ENCODE measurements around the gene LRFN2.

The LRFN2 gene

DNA sequence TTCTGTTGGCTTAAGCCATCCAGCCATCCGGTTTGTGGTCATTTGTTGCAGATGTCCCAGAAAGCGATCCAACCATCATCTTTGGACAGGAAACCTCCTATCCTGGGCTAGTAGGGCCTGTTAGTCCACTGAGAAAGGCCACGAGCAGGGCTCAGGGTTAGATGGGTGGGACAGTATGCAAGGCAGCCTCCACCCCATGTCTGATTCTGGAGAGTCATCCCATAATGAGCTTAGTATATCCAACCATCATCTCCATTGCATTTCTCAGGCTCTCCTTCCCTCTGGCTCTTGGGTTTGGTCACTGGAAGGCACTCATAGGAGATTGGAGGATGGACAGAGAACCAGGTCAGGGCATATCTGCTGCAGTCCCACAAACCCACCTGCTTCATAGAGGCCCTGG, 117.8 kb downstream of the LRFN2 start:
- DNase-seq, result no peak

DNA sequence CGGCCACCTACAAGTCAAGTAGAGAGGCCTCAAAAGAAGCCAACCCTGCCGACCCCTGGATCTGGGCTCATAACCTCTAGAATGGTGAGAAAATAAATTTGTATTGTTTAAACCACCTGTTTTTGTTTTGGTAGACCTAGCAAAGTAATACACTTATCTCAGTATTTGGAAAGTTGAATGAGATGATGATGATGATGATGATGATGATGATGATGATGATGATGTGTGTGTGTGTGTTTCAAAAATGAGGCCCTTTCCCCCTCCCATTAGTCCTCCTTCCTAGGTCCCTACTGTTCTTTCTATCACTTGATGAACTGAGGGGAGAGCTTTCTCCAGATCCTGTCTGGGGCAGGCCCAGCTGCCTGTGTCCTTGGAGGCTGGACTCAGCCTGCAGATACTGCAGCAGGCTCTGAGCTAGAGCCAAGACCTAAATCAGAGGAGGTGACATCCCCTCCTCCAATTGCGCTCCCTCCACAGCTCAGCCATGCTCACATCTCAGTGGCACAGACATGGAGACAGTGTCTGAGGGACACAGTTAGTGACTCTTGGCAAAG, 120.1 kb downstream of the LRFN2 start:
- DNase-seq, result no peak

DNA sequence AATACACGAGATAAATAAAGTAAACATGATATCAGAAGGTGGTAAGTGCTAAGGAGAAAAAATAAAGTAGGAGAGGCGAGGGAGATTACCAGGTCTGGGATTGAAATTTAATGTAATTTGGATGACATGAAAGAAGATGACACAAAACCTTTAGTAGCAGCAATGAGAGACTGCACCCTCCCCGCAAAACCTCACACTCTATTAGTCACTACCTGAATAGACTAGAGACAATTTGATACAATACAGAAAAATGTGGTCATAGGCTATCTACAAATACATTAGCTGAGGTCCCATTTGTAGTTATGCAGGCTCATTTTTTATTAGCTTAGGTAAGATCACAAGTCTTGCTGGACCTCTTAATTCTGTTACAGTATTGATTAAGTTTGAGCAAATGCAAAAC, 125.5 kb downstream of the LRFN2 start:
- DNase-seq, result no peak

DNA sequence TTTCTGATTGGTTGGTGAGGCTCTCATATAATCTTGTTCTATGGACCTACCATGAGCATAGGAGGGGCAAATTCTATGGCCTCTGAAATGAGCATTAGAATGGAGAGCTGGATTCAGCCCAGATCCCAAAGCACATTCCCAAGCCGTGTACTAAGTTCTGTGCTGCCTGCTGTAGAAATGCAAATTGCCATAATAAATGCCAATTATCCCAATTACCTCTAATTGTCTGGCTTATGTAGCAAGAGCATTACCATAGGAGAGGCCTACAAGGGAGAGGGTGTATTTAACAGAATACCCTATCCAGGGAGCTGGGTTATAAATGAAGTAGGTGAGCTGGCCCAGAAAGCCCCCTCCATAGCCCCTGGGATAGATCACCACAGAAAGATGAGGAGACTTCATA, 126.8 kb downstream of the LRFN2 start:
- no peak for DNase-seq

DNA sequence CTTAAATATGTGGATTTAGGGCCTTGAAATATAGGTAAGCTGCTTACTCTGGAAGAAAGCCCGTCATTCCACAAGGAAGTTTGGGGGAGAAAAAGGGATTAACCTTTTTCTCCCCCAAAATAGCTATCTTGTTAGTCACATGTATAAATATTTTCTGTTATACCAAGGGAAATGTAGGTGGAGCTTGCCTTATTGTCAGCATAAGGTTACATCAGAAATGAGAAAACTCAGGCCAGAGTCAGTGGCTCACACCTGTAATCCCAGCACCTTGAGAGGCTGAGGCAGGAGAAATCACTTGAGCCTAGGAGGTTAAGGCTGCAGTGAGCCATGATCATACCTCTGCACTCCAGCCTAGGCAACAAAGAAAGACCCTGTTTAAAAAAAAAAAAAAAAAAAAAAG, 129.9 kb downstream of the LRFN2 start:
- DNase-seq, result no peak

DNA sequence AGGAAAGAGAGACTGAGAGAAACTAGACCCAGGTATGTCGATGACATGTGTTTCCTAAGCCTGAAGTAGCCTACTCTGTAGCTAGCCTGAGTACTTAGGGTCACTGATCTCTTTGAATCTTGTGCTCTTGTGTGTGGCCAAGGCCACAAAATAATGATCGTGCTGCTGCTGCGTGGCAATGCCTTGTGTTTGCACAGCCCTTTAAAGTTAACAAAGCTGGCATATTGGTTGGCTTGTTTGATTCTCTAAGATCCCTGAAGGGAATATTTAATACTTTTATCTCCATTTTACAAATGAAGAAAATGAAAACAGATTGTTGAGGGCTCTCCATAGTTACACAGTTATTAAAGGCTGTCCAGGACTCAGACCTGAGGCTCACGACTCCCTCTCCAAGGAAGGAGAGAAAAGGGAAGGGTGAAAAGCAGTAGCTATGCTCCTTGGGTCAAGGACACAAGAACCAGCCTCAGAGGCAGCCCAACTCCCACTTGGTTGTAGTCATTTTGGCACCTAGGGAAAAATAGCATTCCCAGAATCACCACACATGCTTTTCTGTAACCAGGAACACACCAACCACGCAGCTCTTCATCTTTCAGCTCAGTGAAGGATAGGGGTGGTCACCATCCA, 130.7 kb downstream of the LRFN2 start:
- DNase-seq, result no peak

DNA sequence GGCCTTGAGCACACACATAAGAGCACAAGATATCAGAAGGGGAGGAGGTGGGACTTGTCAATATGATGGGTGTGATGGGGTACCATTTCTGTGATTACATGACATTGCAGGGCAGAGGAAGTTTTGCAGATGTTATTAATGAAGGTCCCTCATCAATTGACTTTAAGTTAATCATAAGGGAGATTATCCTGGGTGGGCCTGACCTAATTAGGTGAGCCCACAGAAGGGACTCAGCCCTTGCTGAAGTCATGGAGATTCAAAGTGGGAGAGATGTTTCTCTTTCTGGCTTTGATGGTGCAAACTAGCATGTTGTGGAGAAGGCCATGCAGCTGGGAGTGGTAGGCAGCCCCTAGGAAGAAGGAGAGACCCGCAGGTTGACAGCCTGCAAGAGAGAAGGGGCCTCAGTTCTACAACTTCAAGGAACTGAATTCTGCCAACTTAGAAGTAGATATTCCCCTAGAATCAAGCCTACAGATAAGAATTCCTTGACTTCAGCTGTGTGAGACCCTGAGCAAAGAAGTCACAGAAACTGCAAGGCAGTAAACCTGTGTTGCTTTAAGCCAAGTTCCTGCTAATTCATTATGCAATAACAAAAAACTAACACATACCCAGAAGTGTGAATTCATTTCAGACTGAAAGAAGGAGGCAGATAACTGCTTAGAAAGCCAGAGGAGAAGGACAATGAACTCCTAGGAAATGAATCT, 131.3 kb downstream of the LRFN2 start:
- DNase-seq, result no peak

DNA sequence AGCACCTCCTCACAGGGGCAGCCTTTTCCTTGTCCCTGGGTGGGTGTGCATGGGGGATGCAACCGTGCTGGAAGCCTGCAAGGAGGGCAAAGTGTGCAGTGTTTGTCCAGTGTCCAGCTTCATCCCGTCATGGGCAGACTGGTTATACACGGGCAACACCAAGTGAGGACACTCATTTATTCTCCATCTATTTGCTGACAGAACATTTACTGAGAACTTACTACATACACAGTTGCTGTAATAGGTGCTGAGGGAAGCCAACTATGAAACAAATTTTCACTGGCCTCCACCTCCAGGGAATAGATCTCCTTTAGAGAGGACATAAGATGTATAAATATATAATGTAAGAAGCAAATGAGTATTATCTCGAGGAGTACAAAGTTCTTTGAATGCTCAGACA, 136.7 kb downstream of the LRFN2 start:
- no peak for DNase-seq

DNA sequence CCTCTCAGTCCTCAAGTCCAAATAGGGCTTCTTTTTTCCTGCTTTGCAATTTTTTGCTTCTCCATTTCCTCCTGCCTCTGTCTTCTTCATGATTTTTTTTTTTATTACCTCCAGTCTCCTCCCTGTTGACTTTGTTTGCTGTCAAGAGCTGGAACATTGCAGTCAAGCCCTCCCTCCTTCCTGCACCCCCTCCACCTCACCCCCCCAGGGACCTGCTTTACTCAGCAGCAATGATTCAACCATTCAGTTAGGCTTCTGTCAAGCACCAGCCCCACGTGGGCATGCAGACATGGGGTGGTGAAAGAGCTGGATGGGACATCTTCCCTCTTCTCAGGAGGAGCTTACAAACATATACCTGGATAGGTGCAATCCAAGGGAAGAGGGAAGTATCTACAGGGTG, 142.4 kb downstream of the LRFN2 start:
- DNase-seq, result no peak

DNA sequence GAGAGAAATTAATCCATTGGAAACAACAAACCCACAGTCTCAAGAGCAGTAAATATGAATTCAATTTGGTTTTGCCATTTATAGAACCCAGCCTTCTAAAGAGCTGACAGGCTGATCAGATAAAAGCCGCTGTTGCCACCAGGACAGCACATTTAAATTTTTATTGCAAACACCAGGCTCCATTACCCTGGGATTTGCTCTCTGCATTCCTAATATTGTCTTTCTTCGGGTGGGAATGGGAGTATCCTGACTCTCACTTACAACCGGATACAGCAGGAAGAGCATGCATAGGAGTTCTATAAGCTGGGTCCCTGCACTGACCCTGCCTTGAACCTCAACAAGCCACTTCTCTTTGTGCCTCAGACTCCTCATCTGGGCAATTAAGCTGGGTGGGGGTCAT, 142.9 kb downstream of the LRFN2 start:
- DNase-seq, result no peak

DNA sequence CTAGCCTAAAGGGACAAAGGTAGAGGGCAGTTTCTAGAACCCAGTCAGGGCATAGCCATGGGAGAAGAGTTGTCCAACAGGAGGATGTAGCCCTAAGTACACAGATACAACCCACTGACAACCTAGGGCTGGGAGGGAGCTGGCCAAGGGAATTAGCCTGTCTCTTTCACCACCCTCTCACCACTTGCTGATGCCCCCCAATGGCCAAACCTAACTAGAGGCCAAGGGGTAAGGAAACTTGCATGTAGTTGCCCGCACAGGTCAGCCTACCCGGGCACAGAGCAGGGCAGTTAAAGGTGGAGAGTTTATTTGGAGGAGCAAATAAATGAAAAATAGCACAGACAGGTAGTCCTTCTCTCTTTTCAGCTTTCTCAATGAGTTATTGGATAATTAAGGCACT, 143.3 kb downstream of the LRFN2 start:
- no peak for DNase-seq

DNA sequence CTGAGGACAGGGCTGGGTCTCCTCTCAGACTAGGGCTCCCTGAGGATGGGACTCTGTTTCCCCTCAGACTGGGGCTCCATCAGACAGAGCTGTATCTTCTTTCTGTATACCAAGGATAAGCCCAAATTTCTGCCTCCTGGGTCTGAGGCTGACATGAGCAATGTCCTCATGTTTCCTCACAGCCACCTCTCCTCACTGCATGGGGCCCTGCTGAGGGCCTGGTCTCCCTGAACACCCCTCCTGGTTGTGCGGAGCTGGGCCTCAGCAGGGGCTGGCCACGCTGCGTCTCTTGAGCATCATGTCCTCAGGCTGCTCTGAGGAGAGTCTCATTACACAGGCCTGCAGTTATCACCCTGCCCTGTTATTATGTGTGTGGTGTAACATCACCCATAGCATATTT, 144.6 kb downstream of the LRFN2 start:
- DNase-seq, result no peak

DNA sequence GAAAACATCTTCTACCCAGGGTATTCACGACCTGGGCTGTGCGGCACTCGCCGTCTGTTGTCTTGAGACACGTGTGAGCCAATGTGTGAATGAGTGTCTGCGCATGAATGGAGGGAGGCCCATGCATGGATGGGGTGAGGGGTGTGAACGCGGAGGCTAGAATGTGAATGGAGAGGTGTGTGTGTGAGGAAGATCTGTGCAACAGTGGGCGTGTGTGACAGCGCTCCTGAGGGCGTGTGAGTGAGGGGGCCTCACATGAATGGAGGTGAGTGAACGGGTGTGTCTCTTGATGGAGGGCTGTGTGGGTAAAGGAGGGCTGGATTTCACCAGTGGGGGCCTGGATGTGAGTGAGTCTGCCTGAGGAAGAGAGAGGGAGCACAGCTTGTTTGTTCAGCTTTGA, 146.0 kb downstream of the LRFN2 start:
- DNase-seq, result no peak

DNA sequence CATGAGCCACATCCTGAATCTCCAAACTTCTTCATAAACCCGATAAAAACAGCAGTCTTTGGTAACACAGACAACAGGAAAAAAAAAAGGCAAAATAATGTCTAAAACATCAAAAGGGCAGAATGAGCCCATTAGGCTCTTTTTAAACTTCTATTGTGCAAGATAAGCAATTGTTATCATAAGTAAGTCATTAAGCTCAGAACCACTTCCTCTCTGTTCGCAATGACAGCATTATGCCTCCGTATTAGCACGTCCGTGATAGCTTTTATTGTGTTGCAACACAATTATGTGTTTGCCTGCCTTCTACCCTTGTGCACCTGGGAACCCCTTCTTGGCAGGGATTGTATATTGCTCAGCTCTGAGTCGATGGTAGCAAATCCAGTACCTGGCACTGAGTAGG, 147.1 kb downstream of the LRFN2 start:
- no peak for DNase-seq

DNA sequence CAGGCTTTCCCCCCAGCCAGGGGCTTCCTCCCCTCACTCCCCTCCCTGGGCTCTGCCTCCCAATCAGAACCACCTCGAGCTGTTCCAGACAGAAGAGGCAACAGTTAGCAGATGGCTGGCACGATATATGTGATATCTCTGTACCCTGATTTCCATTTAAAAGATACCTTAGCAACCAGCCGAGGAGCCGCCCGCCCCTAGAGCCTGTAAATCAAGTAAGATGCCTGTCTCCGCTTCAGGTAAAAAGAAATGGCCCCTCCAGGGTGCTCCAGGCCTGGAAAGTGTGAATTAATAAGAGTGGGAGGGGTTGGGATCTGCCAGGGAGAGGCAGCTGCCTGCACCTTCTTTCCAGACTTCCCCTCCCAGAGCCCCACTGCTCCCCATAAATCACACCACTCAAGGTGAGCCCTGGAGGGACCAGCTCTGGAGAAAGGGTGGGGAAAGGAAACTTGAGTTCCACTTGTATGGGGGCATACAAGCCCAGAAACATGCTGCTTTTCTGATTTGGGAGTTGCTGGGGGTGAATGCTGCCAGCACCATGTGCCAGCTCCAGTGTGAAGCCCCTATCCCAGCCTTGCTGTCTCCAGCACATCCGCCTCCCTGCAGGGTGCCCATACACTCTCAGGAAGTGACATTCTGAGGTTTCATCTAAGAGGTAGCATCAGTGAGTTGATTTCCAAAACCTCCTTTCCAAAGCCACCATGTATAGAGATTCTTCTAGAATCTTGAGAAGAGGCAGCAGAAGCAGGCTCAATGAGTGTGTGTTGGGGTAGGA, 148.0 kb downstream of the LRFN2 start:
- no peak for DNase-seq

DNA sequence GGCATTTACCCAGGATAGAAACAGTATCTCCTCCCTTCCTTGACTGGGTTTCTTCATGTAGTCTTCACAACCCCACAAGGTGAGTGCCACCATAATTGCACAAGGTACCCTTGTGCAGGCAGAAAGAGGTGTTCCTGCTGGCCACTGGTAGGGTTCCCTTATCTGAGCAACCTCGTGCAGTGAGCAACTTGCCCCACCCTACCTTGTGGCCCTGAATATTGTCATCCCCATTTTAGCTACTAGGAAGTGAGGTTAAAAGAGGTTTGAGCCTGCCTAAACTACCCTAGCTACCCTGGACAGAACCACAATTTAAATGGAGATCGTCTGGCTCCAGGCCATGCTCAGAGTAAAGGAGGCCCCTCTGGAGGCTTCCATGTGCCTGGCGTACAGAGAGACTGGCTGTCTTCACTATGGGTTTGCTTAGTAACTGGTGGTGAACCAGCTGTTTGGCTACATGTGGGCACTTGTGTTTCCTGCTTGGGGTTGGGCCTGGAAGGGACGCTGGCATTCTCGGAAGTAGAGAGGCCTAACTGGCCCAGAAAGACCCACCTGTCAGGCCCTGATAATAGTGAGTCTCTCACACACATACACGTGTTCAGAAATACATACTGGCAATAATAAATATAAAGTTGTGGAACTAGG, 148.8 kb downstream of the LRFN2 start:
- no peak for DNase-seq

DNA sequence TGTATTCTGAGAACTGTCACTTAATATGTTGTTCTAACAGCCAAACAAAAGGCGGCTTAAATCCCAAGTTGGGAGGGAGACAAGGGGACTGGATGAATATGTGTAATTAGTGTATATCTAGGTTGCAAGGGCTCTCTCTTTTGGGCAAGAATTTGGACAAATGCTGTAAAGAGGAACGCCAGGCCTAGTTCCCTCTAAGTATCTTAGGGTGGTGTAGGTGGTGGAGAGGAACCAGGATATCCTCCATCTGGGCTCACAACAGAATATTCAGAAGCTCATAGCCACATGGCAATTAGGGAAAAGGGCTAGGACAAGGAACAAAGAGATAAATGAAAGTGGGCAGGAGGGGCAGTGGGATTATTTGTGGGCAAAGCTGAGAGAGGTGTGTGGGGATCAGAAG, 149.5 kb downstream of the LRFN2 start:
- no peak for DNase-seq

DNA sequence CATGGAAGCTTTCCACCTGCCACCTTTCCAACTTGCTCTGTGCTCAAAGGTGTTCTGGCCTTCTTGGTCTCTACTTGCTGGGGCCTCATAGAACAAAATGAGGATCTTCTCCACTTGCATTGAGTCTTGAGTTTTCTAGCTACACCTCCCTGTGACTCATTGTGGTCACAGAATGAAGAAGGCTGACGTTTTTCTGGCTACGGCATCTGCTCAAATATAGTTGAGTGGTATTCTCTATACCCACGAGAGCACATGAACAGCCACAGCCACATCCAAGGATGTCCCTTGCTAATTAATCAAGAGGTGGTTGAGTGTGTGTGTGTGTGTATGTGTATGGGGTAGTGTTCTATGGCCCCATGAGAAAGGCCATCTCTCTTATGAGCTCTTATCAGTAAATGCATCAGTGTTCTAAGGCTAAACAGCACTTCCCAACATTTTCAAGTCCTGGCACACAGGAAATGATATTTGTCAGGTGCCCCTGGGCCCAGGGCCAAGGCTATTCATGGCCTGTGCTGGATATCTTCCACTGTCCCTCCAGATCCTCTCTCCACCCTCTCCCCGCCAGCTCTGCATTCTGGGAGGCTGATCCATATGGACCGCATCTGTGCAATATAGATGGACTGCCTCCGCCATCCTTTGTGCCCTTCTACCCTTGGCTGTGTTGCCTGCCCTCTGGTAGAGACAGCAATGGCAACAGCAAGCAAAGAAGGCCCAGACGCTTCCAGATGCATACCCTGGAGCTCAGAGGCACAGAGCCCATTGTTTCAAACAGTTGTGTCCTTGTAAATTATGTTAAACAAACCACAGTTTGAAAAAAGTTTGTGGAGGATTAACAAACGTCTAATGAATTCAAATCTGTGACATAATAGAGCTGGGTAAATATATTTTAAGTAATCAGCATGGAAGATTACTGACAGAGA, 150.2 kb downstream of the LRFN2 start:
- DNase-seq, result no peak

DNA sequence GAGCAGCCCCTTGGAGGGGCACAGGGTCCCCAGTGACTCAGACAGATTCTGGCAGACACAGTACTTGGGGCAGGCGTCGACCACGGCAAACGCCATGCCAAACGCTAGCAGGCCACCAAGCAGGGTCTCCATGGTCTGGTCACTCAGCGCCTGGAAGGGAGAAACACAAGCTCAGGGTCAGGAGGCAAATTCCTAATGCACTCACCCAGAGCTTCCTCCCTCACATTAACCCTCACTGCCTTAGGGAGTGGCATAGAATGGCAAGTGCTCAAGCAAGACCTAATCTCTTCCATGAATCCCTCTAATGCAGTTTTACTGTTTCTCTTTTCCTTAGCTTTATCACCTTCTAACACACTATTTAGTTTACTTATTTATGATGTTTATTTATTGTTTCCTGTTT, 154.2 kb downstream of the LRFN2 start:
- DNase-seq, result no peak

DNA sequence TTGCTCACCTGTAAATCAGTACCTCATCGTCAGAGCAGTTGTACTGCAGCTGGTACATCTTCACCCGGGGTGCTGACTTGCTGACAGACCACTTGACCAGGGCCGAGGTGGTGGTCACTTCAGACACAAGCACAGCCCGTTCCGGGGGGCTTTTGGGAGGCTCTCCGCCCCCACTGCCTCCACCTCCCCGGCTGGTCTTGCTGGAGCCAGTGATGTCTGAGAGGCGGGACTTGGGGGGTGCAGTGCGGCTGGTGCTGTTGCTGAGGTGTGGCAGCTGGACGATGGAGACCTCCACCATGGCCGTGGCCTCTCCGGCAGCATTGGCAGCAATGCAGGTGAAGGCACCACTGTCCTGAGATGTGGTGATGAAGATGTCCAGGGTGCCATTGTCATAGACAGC, 155.5 kb downstream of the LRFN2 start:
- no peak for DNase-seq

DNA sequence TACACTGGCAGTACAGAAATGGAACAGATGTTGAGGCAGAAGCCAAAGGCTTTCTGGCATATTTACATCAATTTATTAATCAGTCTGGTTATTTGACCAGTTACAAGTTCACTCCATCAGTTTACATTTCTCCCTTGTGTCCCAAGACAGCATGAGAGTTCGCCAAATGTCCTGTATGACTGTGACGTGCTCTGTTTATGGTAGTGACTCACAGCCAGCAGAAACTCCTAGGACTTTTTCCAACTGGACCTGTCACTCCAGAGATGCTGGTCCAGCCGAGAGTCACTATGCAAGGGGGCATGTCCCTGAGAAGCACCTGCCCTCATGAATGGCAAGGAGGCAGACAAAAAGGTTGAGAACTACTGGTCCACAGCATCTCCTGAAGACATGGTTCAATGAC, 160.0 kb downstream of the LRFN2 start:
- no peak for DNase-seq

DNA sequence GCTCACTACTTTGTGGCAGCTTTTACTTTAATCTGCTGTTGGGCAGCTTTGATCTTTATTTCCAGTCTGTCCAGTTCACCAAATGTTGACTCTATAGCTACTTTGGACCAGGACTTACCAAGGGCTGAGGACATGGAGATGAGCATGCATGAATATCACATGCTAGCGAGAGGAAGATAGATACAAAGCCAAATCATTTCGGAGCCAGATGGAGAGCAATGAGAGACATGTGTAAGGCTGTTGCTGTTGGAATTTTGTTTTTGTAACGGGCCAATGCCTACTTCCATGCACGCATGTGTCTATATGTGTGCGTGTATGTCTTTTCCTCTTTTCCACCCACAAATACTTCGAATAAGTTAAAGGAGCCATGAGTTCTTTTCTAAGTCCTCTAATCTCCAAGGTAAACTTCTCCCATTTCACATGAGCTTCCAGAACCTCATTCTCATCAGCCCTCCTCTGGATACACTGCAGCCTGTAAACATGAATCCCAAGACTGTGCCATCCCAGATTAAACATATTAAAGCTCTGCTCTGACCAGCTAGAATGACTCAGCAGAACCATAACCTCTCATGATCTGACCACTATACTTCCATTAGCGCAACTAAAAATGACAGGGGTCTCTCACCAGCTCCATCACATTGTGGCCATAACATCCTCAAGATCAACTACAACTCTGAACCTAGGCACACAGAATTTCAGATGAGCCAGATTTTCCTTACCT, 160.7 kb downstream of the LRFN2 start:
- DNase-seq, result no peak

Measured in stimulated activated CD4-positive, alpha-beta T cell treated with anti-CD3 and anti-CD28 coated beads, Interleukin-15, amount 100 ng/mL, for 24 hours (primary cell).